Activated naive CD8-positive, alpha-beta T cell treated with anti-CD3 and anti-CD28 coated beads, Interleukin-2, amount 10 ng/mL, durations not matched to agents 7 days and 5 days (primary cell): ENCODE results near the gene JPH3. TPM values are rescaled to one million over a fixed set of nuclear protein-coding genes. Genes with fewer than 3 reads are reported as not detected.

ENCODE experiments used
- ATAC-seq: fragments of 150-1000 bp; cut with Tn5 transposase; one replicate; pipeline ENCODE4 v1.10.0; 2021; ENCODE audit warnings: low read depth, moderate library complexity
- POLR2A ChIA-PET: fragments of 350-600 bp; sonication (Branson Sonifier 250); formaldehyde crosslinking; loops from one replicate; lab custom pipeline; 2021; ENCODE audit warnings: antibody characterized with exemption; lab: Charles Lee
- DNase-seq: peaks from one replicate; pipeline ENCODE4 v3.0.0; 2021
- H3K27ac Mint-ChIP-seq: one replicate; pipeline ENCODE4 v1.8.0; 2022; ENCODE audit warnings: mild to moderate bottlenecking, mixed read lengths
- H3K27me3 Mint-ChIP-seq: one replicate; pipeline ENCODE4 v1.8.0; 2022; ENCODE audit warnings: mild to moderate bottlenecking, moderate library complexity, mixed read lengths
- H3K36me3 Mint-ChIP-seq: one replicate; pipeline ENCODE4 v1.8.0; 2021; ENCODE audit warnings: mild to moderate bottlenecking, mixed read lengths
- H3K4me1 Mint-ChIP-seq: one replicate; pipeline ENCODE4 v1.8.0; 2021; ENCODE audit warnings: mixed read lengths
- H3K4me3 Mint-ChIP-seq: one replicate; pipeline ENCODE4 v1.8.0; 2022; ENCODE audit warnings: mild to moderate bottlenecking, moderate library complexity, mixed read lengths
- H3K9me3 Mint-ChIP-seq: one replicate; pipeline ENCODE4 v1.8.0; 2021; ENCODE audit warnings: mixed read lengths
- total RNA-seq, 2 experiments: library from RNA; stranded (reverse); gene quantifications; one replicate each; pipeline ENCODE4 v1.2.3, GENCODE V29; 2021

Gene JPH3
- total RNA-seq, 2 experiments from 2014 or later: not detected

- H3K27ac Mint-ChIP-seq: no peak overlapping the region
- POLR2A ChIA-PET: interaction anchor here (0.6 kb wide), 1 partner anchor 14 kb away, joined by 3 read pairs; no protein-coding TSS in a partner anchor
- H3K4me3 Mint-ChIP-seq: no peak overlapping the region
- H3K4me1 Mint-ChIP-seq: peaks cover 9% of the 10 kb centered on the region
- H3K9me3 Mint-ChIP-seq: no peaks in the 10 kb centered on the region
- H3K36me3 Mint-ChIP-seq: peaks cover 19% of the 10 kb centered on the region
- DNase-seq: no peak
- no peaks in the 10 kb centered on the region for H3K27me3 Mint-ChIP-seq
- no peak for ATAC-seq
Observed at GRCh38 chr16:87728026-87728425, 125.7 kb downstream of the JPH3 start.

DNA sequence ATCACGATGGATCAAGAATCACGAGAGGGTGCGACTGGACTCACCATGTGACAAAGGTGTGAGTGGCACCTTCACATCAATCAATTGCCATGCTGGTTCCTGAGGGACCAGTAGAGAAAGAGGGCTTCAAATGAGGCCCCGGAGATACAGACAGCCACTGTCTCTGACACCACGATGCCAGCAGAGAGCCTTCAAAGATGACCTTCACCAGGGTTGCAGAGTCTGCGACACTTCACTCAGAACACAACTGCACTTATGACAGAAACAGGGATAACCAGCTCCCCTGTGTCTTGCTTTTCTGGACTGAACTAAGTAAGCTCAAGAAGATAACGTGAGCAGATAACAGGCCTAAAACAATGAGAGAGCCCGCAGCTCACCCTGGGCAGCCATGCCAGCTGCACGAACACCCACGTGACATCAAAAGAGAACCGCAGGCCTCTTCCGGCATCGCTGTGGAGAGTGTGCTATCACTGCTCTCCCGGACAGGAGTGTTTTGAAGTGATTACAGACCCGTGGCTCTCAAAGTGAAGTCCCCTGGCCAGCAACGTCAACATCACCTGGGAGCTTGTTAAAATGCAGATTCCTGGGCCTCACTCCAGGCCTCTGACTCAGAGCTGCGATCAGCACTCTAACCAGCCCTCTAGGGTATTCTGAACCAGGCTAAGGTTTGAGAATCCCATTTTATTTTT is 127.1 kb downstream of the JPH3 start:
- peaks cover 17% of the 10 kb centered on the region for H3K36me3 Mint-ChIP-seq
- H3K4me3 Mint-ChIP-seq: no peak overlapping the region
- no peaks in the 10 kb centered on the region for H3K27me3 Mint-ChIP-seq
- H3K4me1 Mint-ChIP-seq: peaks cover 9% of the 10 kb centered on the region
- H3K27ac Mint-ChIP-seq: no peak overlapping the region
- no peak for DNase-seq
- H3K9me3 Mint-ChIP-seq: no peaks in the 10 kb centered on the region
- POLR2A ChIA-PET: no interaction called here
- no peak for ATAC-seq

- POLR2A ChIA-PET: no interaction called here
- Mint-ChIP-seq H3K27me3 (no peaks in the 10 kb centered on the region), H3K4me1 (peaks cover 10% of the 10 kb centered on the region), H3K27ac (no peak overlapping the region), H3K4me3 (no peak overlapping the region), H3K9me3 (no peaks in the 10 kb centered on the region), H3K36me3 (peaks cover 16% of the 10 kb centered on the region)
- no peak for DNase-seq
- no peak for ATAC-seq
Observed at GRCh38 chr16:87731607-87732006, 129.3 kb downstream of the JPH3 start.

- H3K36me3 Mint-ChIP-seq: peaks cover 12% of the 10 kb centered on the region
- H3K9me3 Mint-ChIP-seq: no peaks in the 10 kb centered on the region
- no peak overlapping the region for H3K27ac Mint-ChIP-seq
- POLR2A ChIA-PET: interaction anchor here (0.7 kb wide), 1 partner anchor 33 kb away, joined by 4 read pairs; the partner anchor contains the start of gene KLHDC4
- H3K4me3 Mint-ChIP-seq: no peak overlapping the region
- DNase-seq (no peak), ATAC-seq (peak; percentile 63)
- peaks cover 10% of the 10 kb centered on the region for H3K4me1 Mint-ChIP-seq
- no peaks in the 10 kb centered on the region for H3K27me3 Mint-ChIP-seq
Observed at GRCh38 chr16:87733190-87733589, 130.9 kb downstream of the JPH3 start.

DNA sequence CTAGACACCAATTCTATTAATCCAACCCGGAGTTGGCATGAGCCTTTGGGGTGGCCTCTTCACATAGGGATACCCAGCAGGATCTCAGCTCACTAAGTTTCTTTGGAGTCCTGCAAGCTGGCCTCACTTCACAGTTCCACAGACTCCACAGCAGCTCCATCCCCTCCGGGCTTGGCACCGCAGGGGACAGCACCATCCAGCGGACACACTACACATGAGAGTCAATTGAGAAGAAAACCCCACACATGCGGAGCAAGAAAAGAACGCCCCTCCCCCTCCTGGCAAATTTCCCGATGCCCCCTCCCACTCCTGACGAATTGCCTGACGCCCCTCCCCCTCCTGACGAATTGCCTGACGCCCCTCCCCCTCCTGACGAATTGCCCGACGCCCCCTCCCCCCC is 132.3 kb downstream of the JPH3 start:
- Mint-ChIP-seq H3K9me3 (no peaks in the 10 kb centered on the region), H3K27ac (no peak overlapping the region), H3K36me3 (peaks cover 12% of the 10 kb centered on the region), H3K4me3 (no peak overlapping the region), H3K27me3 (no peaks in the 10 kb centered on the region), H3K4me1 (peaks cover 10% of the 10 kb centered on the region)
- DNase-seq (no peak), ATAC-seq (no peak)
- POLR2A ChIA-PET: no interaction called here

- H3K36me3 Mint-ChIP-seq: peaks cover 12% of the 10 kb centered on the region
- no peaks in the 10 kb centered on the region for H3K27me3 Mint-ChIP-seq
- H3K9me3 Mint-ChIP-seq: no peaks in the 10 kb centered on the region
- peaks cover 10% of the 10 kb centered on the region for H3K4me1 Mint-ChIP-seq
- POLR2A ChIA-PET: no interaction called here
- no peak for ATAC-seq
- H3K27ac Mint-ChIP-seq: no peak overlapping the region
- H3K4me3 Mint-ChIP-seq: no peak overlapping the region
- DNase-seq: no peak
Observed at GRCh38 chr16:87735270-87736007, 133.1 kb downstream of the JPH3 start.

GRCh38 chr16:87736008-87736382 is 133.7 kb downstream of the JPH3 start:
- DNase-seq: no peak
- Mint-ChIP-seq H3K4me3 (no peak overlapping the region), H3K9me3 (no peaks in the 10 kb centered on the region), H3K27ac (no peak overlapping the region), H3K4me1 (peaks cover 12% of the 10 kb centered on the region), H3K36me3 (peaks cover 12% of the 10 kb centered on the region), H3K27me3 (no peaks in the 10 kb centered on the region)
- POLR2A ChIA-PET: no interaction called here
- no peak for ATAC-seq

DNA sequence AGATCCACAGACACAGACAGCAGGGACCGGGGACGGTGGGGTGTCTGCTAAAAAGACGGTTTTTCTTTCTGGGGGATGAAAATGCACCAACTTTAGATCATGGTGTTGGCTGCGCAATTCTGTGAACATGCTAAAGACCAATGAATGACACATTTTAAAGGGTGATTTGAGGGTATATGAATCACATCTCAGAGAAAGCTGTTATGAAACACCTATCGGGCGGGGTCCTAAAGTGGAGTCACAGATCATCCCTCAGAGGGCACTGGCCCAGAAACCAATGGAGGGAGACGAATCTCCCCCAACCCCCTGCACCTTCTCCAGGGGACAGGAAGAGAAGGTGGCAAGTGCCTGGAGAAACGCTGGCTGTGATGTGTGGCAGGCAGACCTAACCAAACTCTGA is 137.5 kb downstream of the JPH3 start:
- no peak overlapping the region for H3K27ac Mint-ChIP-seq
- no peaks in the 10 kb centered on the region for H3K9me3 Mint-ChIP-seq
- no peak overlapping the region for H3K4me3 Mint-ChIP-seq
- ATAC-seq: no peak
- H3K4me1 Mint-ChIP-seq: peaks cover 2% of the 10 kb centered on the region
- H3K36me3 Mint-ChIP-seq: peaks cover 10% of the 10 kb centered on the region
- DNase-seq: no peak
- POLR2A ChIA-PET: no interaction called here
- no peaks in the 10 kb centered on the region for H3K27me3 Mint-ChIP-seq

DNA sequence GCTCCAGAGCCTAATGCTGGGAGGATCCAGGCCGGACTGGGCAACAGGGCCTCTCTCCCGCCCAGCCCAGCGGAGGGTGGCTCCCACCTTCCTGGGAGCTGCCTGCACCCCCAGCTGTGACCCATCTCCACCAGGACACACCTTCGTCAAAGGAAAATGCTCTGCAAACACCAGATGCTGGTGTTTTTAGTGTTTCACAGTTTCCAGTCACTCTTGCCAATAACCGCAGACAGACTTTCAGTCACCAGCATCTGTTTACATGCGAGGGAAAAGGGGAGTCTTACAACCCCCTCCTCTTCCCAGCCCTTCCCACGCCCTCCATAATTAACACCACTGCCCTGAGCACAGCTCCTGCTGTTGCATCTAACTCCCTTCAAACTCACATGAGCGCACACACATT is 138.1 kb downstream of the JPH3 start:
- H3K27ac Mint-ChIP-seq: peak overlapping the region; percentile 50

DNA sequence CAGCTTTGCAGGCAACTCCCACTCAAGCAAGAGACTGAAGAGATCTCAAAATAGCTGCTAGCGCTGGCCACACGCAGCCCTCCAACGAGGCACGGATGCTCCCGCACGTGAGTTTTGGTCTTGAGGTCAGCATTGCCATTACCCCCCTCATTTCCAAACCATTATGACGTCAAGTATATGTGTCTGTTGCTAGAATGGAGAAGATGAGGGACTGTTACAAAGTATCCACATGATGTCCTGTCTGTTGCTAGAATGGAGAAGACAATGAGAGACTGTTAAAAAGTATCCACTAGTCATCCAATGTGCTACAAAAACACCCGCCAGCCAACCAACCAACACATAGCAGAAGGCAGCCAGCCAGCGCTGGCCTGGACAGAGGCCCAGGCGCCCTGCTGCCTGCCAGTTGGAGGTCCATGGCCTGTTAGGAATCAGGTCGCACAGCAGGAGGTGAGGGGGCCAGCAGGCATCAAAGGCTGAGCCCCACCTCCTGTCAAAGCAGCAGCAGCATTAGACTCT is 138.7 kb downstream of the JPH3 start:
- H3K36me3 Mint-ChIP-seq: peaks cover 16% of the 10 kb centered on the region
- H3K27ac Mint-ChIP-seq: peak overlapping the region; percentile 50
- no peak for DNase-seq
- POLR2A ChIA-PET: no interaction called here
- H3K9me3 Mint-ChIP-seq: no peaks in the 10 kb centered on the region
- H3K4me1 Mint-ChIP-seq: peaks cover 2% of the 10 kb centered on the region
- H3K27me3 Mint-ChIP-seq: no peaks in the 10 kb centered on the region
- no peak for ATAC-seq
- no peak overlapping the region for H3K4me3 Mint-ChIP-seq

More for the DNA sequence above, 138.1 kb downstream of the JPH3 start:
- DNase-seq (no peak), ATAC-seq (no peak)
- POLR2A ChIA-PET: no interaction called here
- H3K27me3 Mint-ChIP-seq: no peaks in the 10 kb centered on the region
- H3K4me3 Mint-ChIP-seq: peak overlapping the region; percentile 15
- peaks cover 13% of the 10 kb centered on the region for H3K36me3 Mint-ChIP-seq
- peaks cover 2% of the 10 kb centered on the region for H3K4me1 Mint-ChIP-seq
- H3K9me3 Mint-ChIP-seq: no peaks in the 10 kb centered on the region

DNA sequence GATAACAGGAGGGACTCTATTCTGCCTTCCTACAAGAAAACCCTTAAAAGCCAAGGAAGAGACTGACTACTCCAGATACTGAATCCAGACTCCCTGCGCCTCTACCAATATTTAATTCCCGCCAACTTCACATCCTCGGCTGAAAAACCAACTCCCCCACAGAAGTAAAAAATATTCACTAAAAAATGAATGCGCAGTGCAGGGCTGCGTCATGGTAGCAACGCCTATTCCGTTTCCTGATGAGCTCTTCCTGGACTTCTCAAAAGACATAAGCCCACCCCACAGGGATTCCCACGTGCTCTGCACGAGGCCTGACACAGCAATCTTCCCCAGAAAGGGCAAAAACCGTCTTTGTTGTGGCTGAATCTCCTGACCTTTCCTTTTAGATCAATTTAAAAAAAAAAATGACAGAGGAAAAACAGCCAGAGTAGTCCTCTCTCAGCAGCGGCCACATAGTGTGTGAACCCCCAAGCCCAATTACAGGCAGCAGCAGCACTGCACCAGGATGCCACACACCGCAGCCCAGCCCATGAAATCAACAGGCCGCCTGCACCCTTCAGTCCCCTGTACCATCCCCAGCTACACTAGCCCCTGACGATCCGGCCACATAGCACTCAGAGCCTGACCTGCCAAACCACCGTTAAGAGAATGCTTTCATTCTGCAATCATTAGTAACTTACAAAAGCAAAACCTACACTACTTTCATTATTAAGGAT is 139.6 kb downstream of the JPH3 start:
- POLR2A ChIA-PET: no interaction called here
- H3K4me1 Mint-ChIP-seq: peaks cover 2% of the 10 kb centered on the region
- DNase-seq (no peak), ATAC-seq (no peak)
- H3K27me3 Mint-ChIP-seq: no peaks in the 10 kb centered on the region
- H3K27ac Mint-ChIP-seq: no peak overlapping the region
- H3K36me3 Mint-ChIP-seq: peaks cover 20% of the 10 kb centered on the region
- H3K9me3 Mint-ChIP-seq: no peaks in the 10 kb centered on the region
- no peak overlapping the region for H3K4me3 Mint-ChIP-seq

GRCh38 chr16:87742781-87743490 is 140.6 kb downstream of the JPH3 start:
- H3K4me3 Mint-ChIP-seq: no peak overlapping the region
- no peak for ATAC-seq
- peaks cover 2% of the 10 kb centered on the region for H3K4me1 Mint-ChIP-seq
- no peaks in the 10 kb centered on the region for H3K27me3 Mint-ChIP-seq
- H3K9me3 Mint-ChIP-seq: no peaks in the 10 kb centered on the region
- DNase-seq: no peak
- no peak overlapping the region for H3K27ac Mint-ChIP-seq
- peaks cover 20% of the 10 kb centered on the region for H3K36me3 Mint-ChIP-seq
- POLR2A ChIA-PET: no interaction called here
